Neural cell (in vitro differentiated cells): ENCODE measurements around the gene ZNF221.

Source experiments
- CTCF ChIP-seq: fragments of 450-650 bp; IDR thresholded peaks from 2 replicates; pipeline ENCODE4 v1.5.1; 2014; ENCODE audit warnings: antibody characterized with exemption, mild to moderate bottlenecking, moderate library complexity; ENCODE audit not compliant: poor library complexity, severe bottlenecking
- EP300 ChIP-seq: fragments of 450-650 bp; conservative IDR thresholded peaks from 2 replicates; pipeline ENCODE4 v1.6.1; 2014; ENCODE audit warnings: antibody characterized with exemption, mild to moderate bottlenecking, moderate library complexity; ENCODE audit not compliant: poor library complexity, severe bottlenecking
- POLR2AphosphoS5 ChIP-seq: IDR thresholded peaks from 2 replicates; pipeline ENCODE4 v1.6.1; 2012

- TF ChIP-seq CTCF (no peak), EP300 (no peak), POLR2AphosphoS5 (no peak)
Measured at GRCh38 chr19:43939557-43940260, 11.3 kb upstream of the ZNF221 start.
